K562 (cell line): ENCODE measurements around the gene NUPR1. TPM values are rescaled to one million over a fixed set of nuclear protein-coding genes. Genes with fewer than 3 reads are reported as not detected.

ENCODE experiments used
- ATF4 ChIP-seq: fragments of 450-650 bp; formaldehyde crosslinking; IDR thresholded peaks from 2 replicates; pipeline ENCODE4 v1.4.0; 2022; ENCODE audit warnings: mild to moderate bottlenecking, moderate library complexity
- CBX5 ChIP-seq: IDR thresholded peaks from 2 replicates; pipeline ENCODE4 v1.6.1; 2014; ENCODE audit warnings: low read depth, borderline replicate concordance
- CCAR2 ChIP-seq: fragments of 200-400 bp; formaldehyde crosslinking; IDR thresholded peaks from 2 replicates; pipeline ENCODE4 v1.6.1; 2017; ENCODE audit warnings: mild to moderate bottlenecking, low read depth, low read length
- CXXC5 ChIP-seq: fragments of 250-450 bp; sonication (Bioruptor Pico); IDR thresholded peaks from 2 replicates; pipeline ENCODE4 v1.8.0; 2022; ENCODE audit warnings: inconsistent platforms, mild to moderate bottlenecking, moderate library complexity
- FOXP1 ChIP-seq: sonication (generic); formaldehyde crosslinking; IDR thresholded peaks from 2 replicates; pipeline ENCODE4 v1.8.0; 2022; ENCODE audit warnings: mild to moderate bottlenecking, missing genetic modification reagents
- HES1 ChIP-seq: fragments of 450-650 bp; IDR thresholded peaks from 2 replicates; pipeline ENCODE4 v1.6.1; 2016; ENCODE audit warnings: low read depth, mild to moderate bottlenecking, moderate library complexity
- L3MBTL2 ChIP-seq: fragments of 450-650 bp; IDR thresholded peaks from 2 replicates; pipeline ENCODE4 v1.6.1; 2016; ENCODE audit warnings: mild to moderate bottlenecking, moderate library complexity
- MAFG ChIP-seq: fragments of 450-650 bp; conservative IDR thresholded peaks from 2 replicates; pipeline ENCODE4 v1.6.1; 2016; ENCODE audit warnings: missing genetic modification characterization, missing compliant biosample characterization
- MCM2 ChIP-seq: fragments of 450-650 bp; IDR thresholded peaks from 2 replicates; pipeline ENCODE4 v1.6.1; 2017; ENCODE audit warnings: low read depth, mild to moderate bottlenecking
- NBN ChIP-seq: fragments of 450-650 bp; IDR thresholded peaks from 2 replicates; pipeline ENCODE4 v1.6.1; 2016; ENCODE audit warnings: low read depth, mild to moderate bottlenecking
- SAFB2 ChIP-seq: fragments of 200-400 bp; formaldehyde crosslinking; IDR thresholded peaks from 2 replicates; pipeline ENCODE4 v1.6.1; 2018; ENCODE audit warnings: borderline replicate concordance, low read length, low read depth, moderate library complexity; ENCODE audit not compliant: severe bottlenecking
- SMARCA5 ChIP-seq: fragments of 450-650 bp; IDR thresholded peaks from 2 replicates; pipeline ENCODE4 v1.6.1; 2016
- SREBF2 ChIP-seq: sonication (generic); formaldehyde crosslinking; IDR thresholded peaks from 2 replicates; pipeline ENCODE4 v1.4.0; 2020; ENCODE audit warnings: mild to moderate bottlenecking, missing genetic modification reagents
- XRCC4 ChIP-seq: IDR thresholded peaks from one replicate; pipeline ENCODE4 v1.6.1; 2011; ENCODE audit not compliant: insufficient read depth, insufficient read length; ENCODE audit errors: extremely low read depth
- YBX1 ChIP-seq: fragments of 450-650 bp; IDR thresholded peaks from 2 replicates; pipeline ENCODE4 v1.7.1; 2016; ENCODE audit warnings: mild to moderate bottlenecking
- ZBTB11 ChIP-seq, 3 experiments: fragments of 200-800 bp in 1 of 3; fragments of 250-450 bp in 1 of 3; fragments of 450-650 bp in 1 of 3; sonication (Bioruptor Pico) in 1 of 3; sonication (Bioruptor generic) in 1 of 3; formaldehyde crosslinking in 1 of 3; IDR thresholded peaks; 2 replicates each; pipeline versions ENCODE4 v1.6.1 to v1.8.0; 2016 to 2022; ENCODE audit warnings: mild to moderate bottlenecking in 2 of 3, missing genetic modification characterization in 2 of 3, missing compliant biosample characterization in 1 of 3, moderate library complexity in 1 of 3
- ZNF143 ChIP-seq: sonication (generic); formaldehyde crosslinking; IDR thresholded peaks from 2 replicates; pipeline ENCODE4 v1.9.0; 2022; ENCODE audit warnings: mild to moderate bottlenecking, missing genetic modification reagents
- ZNF445 ChIP-seq: fragments of 250-450 bp; sonication (Bioruptor Pico); IDR thresholded peaks from 2 replicates; pipeline ENCODE4 v1.4.0; 2020; ENCODE audit warnings: low read depth, mild to moderate bottlenecking, moderate library complexity
- ZNF77 ChIP-seq: fragments of 250-450 bp; sonication (Bioruptor Pico); IDR thresholded peaks from 2 replicates; pipeline ENCODE4 v1.5.0; 2020
- ZNF830 ChIP-seq: fragments of 250-450 bp; sonication (Bioruptor Pico); IDR thresholded peaks from 2 replicates; pipeline ENCODE4 v1.5.0; 2021; ENCODE audit warnings: mild to moderate bottlenecking
- polyA plus RNA-seq, 8 experiments: library from polyadenylated mRNA; depleted of rRNA in 4 of 8; stranded (reverse) in 5 of 8; unstranded in 3 of 8; fragments of >200 nt; fragmentation: Nextera tagmentation in 2 of 8; fragmentation: Illumina TruSeq in 1 of 8; extraction: Ambion mirVana in 2 of 8; extraction: Trizol in 1 of 8; gene quantifications; 2 replicates each; pipeline versions ENCODE4 v1.2.1 to v1.2.3, GENCODE V29; 2011 to 2014; ENCODE audit warnings: inconsistent platforms in 1 of 8, missing spikeins in 1 of 8
- total RNA-seq, 7 experiments: library from RNA; depleted of rRNA in 6 of 7; stranded (reverse); fragments of >200 nt in 6 of 7; fragmentation: Illumina TruSeq in 2 of 7; extraction: Trizol in 2 of 7; gene quantifications; 2 replicates each; pipeline versions ENCODE4 v1.2.1 to v1.2.3, GENCODE V29; 2011 to 2021; ENCODE audit warnings: low replicate concordance in 1 of 7
- TF ChIP-seq, protein P1 (sequence below): fragments of 250-450 bp; sonication (Bioruptor Pico); IDR thresholded peaks from 2 replicates; pipeline ENCODE4 v1.8.0; 2022; ENCODE audit warnings: moderate library complexity, mild to moderate bottlenecking, inconsistent platforms
- TF ChIP-seq, protein P2 (sequence below): fragments of 250-450 bp; sonication (Bioruptor Pico); IDR thresholded peaks from 2 replicates; pipeline ENCODE4 v1.8.0; 2022; ENCODE audit warnings: inconsistent platforms

NUPR1 gene
- total and polyA plus RNA-seq, 9 of the 15 experiments (the other 6 are each of a cell fraction or from before 2014, with no cell fraction given) = 0.07 to 1.5 (median 0.27) TPM

- TF ChIP-seq ZBTB11 (CRISPR knock-in tag; IDR thresholded peaks at IDR 0.05) = peak in 1 of 3 experiments; percentile 20; a peak in 1 of 6 replicates
- no peak for TF ChIP-seq ZNF77
- no peak for TF ChIP-seq CBX5
- no peak for TF ChIP-seq ZNF143 (CRISPR knock-in tag)
- 0 out of 2 replicates have a peak, but pooled peaks have one; percentile 4 for TF ChIP-seq SREBF2 (CRISPR knock-in tag)
- TF ChIP-seq, protein P1, sequence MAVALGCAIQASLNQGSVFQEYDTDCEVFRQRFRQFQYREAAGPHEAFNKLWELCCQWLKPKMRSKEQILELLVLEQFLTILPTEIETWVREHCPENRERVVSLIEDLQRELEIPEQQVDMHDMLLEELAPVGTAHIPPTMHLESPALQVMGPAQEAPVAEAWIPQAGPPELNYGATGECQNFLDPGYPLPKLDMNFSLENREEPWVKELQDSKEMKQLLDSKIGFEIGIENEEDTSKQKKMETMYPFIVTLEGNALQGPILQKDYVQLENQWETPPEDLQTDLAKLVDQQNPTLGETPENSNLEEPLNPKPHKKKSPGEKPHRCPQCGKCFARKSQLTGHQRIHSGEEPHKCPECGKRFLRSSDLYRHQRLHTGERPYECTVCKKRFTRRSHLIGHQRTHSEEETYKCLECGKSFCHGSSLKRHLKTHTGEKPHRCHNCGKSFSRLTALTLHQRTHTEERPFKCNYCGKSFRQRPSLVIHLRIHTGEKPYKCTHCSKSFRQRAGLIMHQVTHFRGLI (CRISPR knock-in tag) = no peak
- no peak for TF ChIP-seq ZNF830 (CRISPR knock-in tag)
- no peak for TF ChIP-seq YBX1
- TF ChIP-seq MCM2 = no peak
- TF ChIP-seq MAFG (tag) = no peak
- no peak for TF ChIP-seq XRCC4
- no peak for TF ChIP-seq SMARCA5
- 0 out of 2 replicates have a peak, but pooled peaks have one; percentile 34 for TF ChIP-seq HES1
- no peak for TF ChIP-seq ZNF445
- TF ChIP-seq CXXC5 (CRISPR knock-in tag) = peak; percentile 98
- TF ChIP-seq NBN = no peak
- TF ChIP-seq SAFB2 = no peak
- peak; percentile 94 for TF ChIP-seq L3MBTL2
- no peak for TF ChIP-seq ATF4
- peak; percentile 56; the same call in 1 of the 2 replicates for TF ChIP-seq FOXP1 (CRISPR knock-in tag)
- TF ChIP-seq, protein P2, sequence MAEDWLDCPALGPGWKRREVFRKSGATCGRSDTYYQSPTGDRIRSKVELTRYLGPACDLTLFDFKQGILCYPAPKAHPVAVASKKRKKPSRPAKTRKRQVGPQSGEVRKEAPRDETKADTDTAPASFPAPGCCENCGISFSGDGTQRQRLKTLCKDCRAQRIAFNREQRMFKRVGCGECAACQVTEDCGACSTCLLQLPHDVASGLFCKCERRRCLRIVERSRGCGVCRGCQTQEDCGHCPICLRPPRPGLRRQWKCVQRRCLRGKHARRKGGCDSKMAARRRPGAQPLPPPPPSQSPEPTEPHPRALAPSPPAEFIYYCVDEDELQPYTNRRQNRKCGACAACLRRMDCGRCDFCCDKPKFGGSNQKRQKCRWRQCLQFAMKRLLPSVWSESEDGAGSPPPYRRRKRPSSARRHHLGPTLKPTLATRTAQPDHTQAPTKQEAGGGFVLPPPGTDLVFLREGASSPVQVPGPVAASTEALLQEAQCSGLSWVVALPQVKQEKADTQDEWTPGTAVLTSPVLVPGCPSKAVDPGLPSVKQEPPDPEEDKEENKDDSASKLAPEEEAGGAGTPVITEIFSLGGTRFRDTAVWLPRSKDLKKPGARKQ (CRISPR knock-in tag) = no peak
- no peak for TF ChIP-seq CCAR2
These were observed 46.8 kb downstream of the NUPR1 start, which contains the start of gene CLN3 (continued) for GRCh38 chr16:28491970-28492474.
